Parathyroid adenoma (tissue), 2 donors: ENCODE data around the gene ACYP2.

Experiments
- H2AFZ ChIP-seq: fragments of 300-600 bp; sonication (generic); one replicate; pipeline ENCODE4 v1.7.0; 2017; ENCODE audit warnings: antibody characterized with exemption, mild to moderate bottlenecking
- H3K27ac ChIP-seq: fragments of 300-600 bp; sonication (generic); one replicate; pipeline ENCODE4 v1.7.0; 2017
- H3K27me3 ChIP-seq: fragments of 300-600 bp; sonication (generic); one replicate; pipeline ENCODE4 v1.7.0; 2017; ENCODE audit warnings: low read length; ENCODE audit not compliant: control insufficient read depth, insufficient read depth
- H3K36me3 ChIP-seq: fragments of 300-600 bp; sonication (generic); one replicate; pipeline ENCODE4 v1.7.0; 2017; ENCODE audit warnings: low read length; ENCODE audit not compliant: control insufficient read depth, insufficient read depth
- H3K4me1 ChIP-seq: fragments of 300-600 bp; sonication (generic); one replicate; pipeline ENCODE4 v1.7.0; 2017; ENCODE audit warnings: control low read depth
- H3K4me2 ChIP-seq: fragments of 300-600 bp; sonication (generic); one replicate; pipeline ENCODE4 v1.7.0; 2017; ENCODE audit warnings: low read length
- H3K4me3 ChIP-seq: fragments of 300-600 bp; sonication (generic); one replicate; pipeline ENCODE4 v1.7.0; 2017; ENCODE audit warnings: low read depth, low read length
- H3K79me2 ChIP-seq: fragments of 300-600 bp; sonication (generic); one replicate; pipeline ENCODE4 v1.7.0; 2017; ENCODE audit warnings: control low read depth
- H3K9ac ChIP-seq: fragments of 300-600 bp; sonication (generic); one replicate; pipeline ENCODE4 v1.7.0; 2017; ENCODE audit warnings: mild to moderate bottlenecking
- H3K9me3 ChIP-seq: fragments of 300-600 bp; sonication (generic); one replicate; pipeline ENCODE4 v1.7.0; 2017; ENCODE audit warnings: low read length; ENCODE audit not compliant: control insufficient read depth
- CTCF ChIP-seq: fragments of 300-600 bp; sonication (generic); IDR thresholded peaks from one replicate; pipeline ENCODE4 v1.7.0; 2017; ENCODE audit warnings: antibody characterized with exemption, mild to moderate bottlenecking
- donor health status: primary hyperparathyroidism.

The ACYP2 gene

GRCh38 chr2:54256091-54256694, 140.8 kb downstream of the ACYP2 start, which contains the start of gene TSPYL6:
TSPYL6 (minus strand) TSS chr2:54256229; CDS start chr2:54256151, 78 bp downstream.
- TF ChIP-seq CTCF: no peak
- no peak within 1 kb of the TSS for H3K4me3 ChIP-seq
- H3K4me1 ChIP-seq: no peaks in the 10 kb centered on the region
- H3K4me2 ChIP-seq: no peak within 1 kb of the TSS
- H3K9me3 ChIP-seq: no peaks in the 10 kb centered on the region
- H3K79me2 ChIP-seq: no peaks in the 10 kb centered on the region
- H3K9ac ChIP-seq: no peak within 1 kb of the TSS
- H2AFZ ChIP-seq: no peak within 1 kb of the TSS
- H3K36me3 ChIP-seq: no peaks in the 10 kb centered on the region
- no peak within 1 kb of the TSS for H3K27ac ChIP-seq
- no peaks in the 10 kb centered on the region for H3K27me3 ChIP-seq

GRCh38 chr2:54258166-54258565, 142.8 kb downstream of the ACYP2 start:
- H3K4me2 ChIP-seq: no peak overlapping the region
- H3K79me2 ChIP-seq: no peaks in the 10 kb centered on the region
- no peak for TF ChIP-seq CTCF
- no peaks in the 10 kb centered on the region for H3K36me3 ChIP-seq
- H3K27ac ChIP-seq: no peak overlapping the region
- H3K4me1 ChIP-seq: no peaks in the 10 kb centered on the region
- H3K9ac ChIP-seq: no peak overlapping the region
- H2AFZ ChIP-seq: no peak overlapping the region
- no peaks in the 10 kb centered on the region for H3K9me3 ChIP-seq
- no peaks in the 10 kb centered on the region for H3K27me3 ChIP-seq
- H3K4me3 ChIP-seq: no peak overlapping the region

GRCh38 chr2:54259413-54260240, 144.2 kb downstream of the ACYP2 start:
- TF ChIP-seq CTCF: no peak
- no peak overlapping the region for H3K9ac ChIP-seq
- H3K79me2 ChIP-seq: no peaks in the 10 kb centered on the region
- no peak overlapping the region for H3K4me2 ChIP-seq
- H3K36me3 ChIP-seq: no peaks in the 10 kb centered on the region
- no peaks in the 10 kb centered on the region for H3K4me1 ChIP-seq
- no peak overlapping the region for H3K4me3 ChIP-seq
- no peaks in the 10 kb centered on the region for H3K9me3 ChIP-seq
- H2AFZ ChIP-seq: no peak overlapping the region
- no peaks in the 10 kb centered on the region for H3K27me3 ChIP-seq
- no peak overlapping the region for H3K27ac ChIP-seq

GRCh38 chr2:54260241-54260595, 144.8 kb downstream of the ACYP2 start:
- H3K4me2 ChIP-seq: no peak overlapping the region
- H3K9ac ChIP-seq: no peak overlapping the region
- no peak overlapping the region for H2AFZ ChIP-seq
- no peak for TF ChIP-seq CTCF
- no peaks in the 10 kb centered on the region for H3K4me1 ChIP-seq
- H3K36me3 ChIP-seq: no peaks in the 10 kb centered on the region
- no peaks in the 10 kb centered on the region for H3K79me2 ChIP-seq
- no peak overlapping the region for H3K4me3 ChIP-seq
- H3K27me3 ChIP-seq: no peaks in the 10 kb centered on the region
- no peak overlapping the region for H3K27ac ChIP-seq
- H3K9me3 ChIP-seq: no peaks in the 10 kb centered on the region
